GM23338 (cell line): ENCODE data around the gene HSP90AB1. TPM values are rescaled to one million over a fixed set of nuclear protein-coding genes. Genes with fewer than 3 reads are reported as not detected.

Source experiments
- ATAC-seq: fragments of 200-7000 bp; cut with Tn5 transposase; 3 replicates; pipeline ENCODE4 v1.9.1; 2020
- DNase-seq: peaks from one replicate; pipeline ENCODE4 v3.0.0-alpha.2; 2015; ENCODE audit warnings: low spot score
- H2AFZ ChIP-seq: fragments of 200-600 bp; sonication (generic); 2 replicates; pipeline ENCODE4 v1.8.0; 2016; ENCODE audit warnings: antibody characterized with exemption, mild to moderate bottlenecking, moderate library complexity
- H3F3A ChIP-seq: fragments of 200-600 bp; sonication (generic); replicated peaks from 2 replicates; pipeline ENCODE4 v1.8.0; 2017; ENCODE audit warnings: antibody characterized with exemption, mixed run types, low read depth
- H3K27ac ChIP-seq: fragments of 200-600 bp; sonication (generic); 2 replicates; pipeline ENCODE4 v1.6.1; 2016; ENCODE audit warnings: low read depth
- H3K27me3 ChIP-seq: fragments of 200-600 bp; sonication (generic); 2 replicates; pipeline ENCODE4 v1.8.0; 2016; ENCODE audit warnings: mild to moderate bottlenecking, mixed run types, moderate library complexity; ENCODE audit not compliant: insufficient read depth
- H3K36me3 ChIP-seq: fragments of 200-600 bp; sonication (generic); 2 replicates; pipeline ENCODE4 v1.8.0; 2016; ENCODE audit warnings: mild to moderate bottlenecking; ENCODE audit not compliant: insufficient read depth
- H3K4me1 ChIP-seq: fragments of 200-600 bp; sonication (generic); 2 replicates; pipeline ENCODE4 v1.8.0; 2016; ENCODE audit warnings: mild to moderate bottlenecking, moderate library complexity; ENCODE audit not compliant: insufficient read depth
- H3K4me2 ChIP-seq: fragments of 200-600 bp; sonication (generic); 2 replicates; pipeline ENCODE4 v1.7.1; 2017; ENCODE audit warnings: mixed run types
- H3K4me3 ChIP-seq: fragments of 200-600 bp; sonication (generic); 2 replicates; pipeline ENCODE4 v1.6.1; 2016; ENCODE audit warnings: mixed run types
- H3K79me2 ChIP-seq: fragments of 200-600 bp; sonication (generic); replicated peaks from 2 replicates; pipeline ENCODE4 v1.8.0; 2017; ENCODE audit warnings: mild to moderate bottlenecking; ENCODE audit not compliant: insufficient read depth
- H3K9me2 ChIP-seq: fragments of 200-600 bp; sonication (generic); 2 replicates; pipeline ENCODE4 v1.8.0; 2017; ENCODE audit not compliant: insufficient read depth
- H4K20me1 ChIP-seq: fragments of 200-600 bp; sonication (generic); replicated peaks from 2 replicates; pipeline ENCODE4 v1.8.0; 2017; ENCODE audit warnings: mild to moderate bottlenecking; ENCODE audit not compliant: insufficient read depth
- H3K27ac Mint-ChIP-seq: 2 replicates; pipeline ENCODE4 v1.8.0; 2020; ENCODE audit warnings: inconsistent platforms, mild to moderate bottlenecking, moderate library complexity, mixed read lengths
- H3K27me3 Mint-ChIP-seq: 3 replicates; pipeline ENCODE4 v1.8.0; 2022; ENCODE audit warnings: low read depth, mild to moderate bottlenecking, moderate library complexity, mixed read lengths, inconsistent platforms; ENCODE audit not compliant: insufficient read depth, poor library complexity
- H3K36me3 Mint-ChIP-seq: 3 replicates; pipeline ENCODE4 v1.8.0; 2021; ENCODE audit warnings: low read depth, mild to moderate bottlenecking, inconsistent platforms, moderate library complexity, mixed read lengths
- H3K4me1 Mint-ChIP-seq: 3 replicates; pipeline ENCODE4 v1.8.0; 2020; ENCODE audit warnings: mild to moderate bottlenecking, inconsistent platforms, mixed read lengths
- H3K4me3 Mint-ChIP-seq: 3 replicates; pipeline ENCODE4 v1.8.0; 2021; ENCODE audit warnings: moderate library complexity, mild to moderate bottlenecking, inconsistent platforms, mixed read lengths
- H3K9me3 Mint-ChIP-seq: 3 replicates; pipeline ENCODE4 v1.8.0; 2020; ENCODE audit warnings: moderate library complexity, mild to moderate bottlenecking, inconsistent platforms, mixed read lengths
- CREB1 ChIP-seq: fragments of 250-450 bp; sonication (Bioruptor Pico); IDR thresholded peaks from 2 replicates; pipeline ENCODE4 v1.5.0; 2020; ENCODE audit warnings: low read depth, mild to moderate bottlenecking, moderate library complexity
- CTCF ChIP-seq, 2 experiments: fragments of 200-600 bp in 1 of 2; sonication (generic) in 1 of 2; conservative IDR thresholded peaks; 2 replicates each; pipeline versions ENCODE4 v1.5.1 to v1.6.1; 2016 to 2017; ENCODE audit warnings: antibody characterized with exemption in 2 of 2, low read depth in 2 of 2, mild to moderate bottlenecking in 2 of 2, moderate library complexity in 1 of 2
- ETS1 ChIP-seq: IDR thresholded peaks from 2 replicates; pipeline ENCODE4 v1.6.1; 2016; ENCODE audit warnings: antibody characterized with exemption
- EZH2phosphoT487 ChIP-seq: fragments of 200-600 bp; sonication (generic); IDR thresholded peaks from one replicate; pipeline ENCODE4 v1.8.1; 2018; ENCODE audit warnings: antibody characterized with exemption; ENCODE audit not compliant: unreplicated experiment
- JUNB ChIP-seq: IDR thresholded peaks from one replicate; pipeline ENCODE4 v1.6.1; 2016; ENCODE audit warnings: antibody characterized with exemption; ENCODE audit not compliant: unreplicated experiment
- NANOG ChIP-seq: IDR thresholded peaks from 2 replicates; pipeline ENCODE4 v1.6.1; 2016; ENCODE audit warnings: antibody characterized with exemption, borderline replicate concordance
- REST ChIP-seq: IDR thresholded peaks from one replicate; pipeline ENCODE4 v1.6.1; 2018; ENCODE audit warnings: antibody characterized with exemption; ENCODE audit not compliant: unreplicated experiment
- STAT1 ChIP-seq: IDR thresholded peaks from one replicate; pipeline ENCODE4 v1.6.1; 2016; ENCODE audit warnings: antibody characterized with exemption; ENCODE audit not compliant: unreplicated experiment
- ZNF114 ChIP-seq: fragments of 250-450 bp; sonication (Bioruptor Pico); IDR thresholded peaks from 2 replicates; pipeline ENCODE4 v1.5.0; 2020; ENCODE audit warnings: mild to moderate bottlenecking, moderate library complexity
- ZNF331 ChIP-seq: fragments of 250-450 bp; sonication (Bioruptor Pico); IDR thresholded peaks from 2 replicates; pipeline ENCODE4 v1.5.0; 2020; ENCODE audit warnings: low read depth, mild to moderate bottlenecking, moderate library complexity
- polyA plus RNA-seq: library from polyadenylated mRNA; unstranded; fragments of >200 nt; fragmentation: Nextera tagmentation; extraction: Ambion mirVana; gene quantifications from 2 replicates; pipeline ENCODE4 v1.2.1, GENCODE V29; 2016
- total RNA-seq: library from RNA; depleted of rRNA; stranded (reverse); fragments of >200 nt; shearing (Covaris generic); gene quantifications from 2 replicates; pipeline ENCODE4 v1.2.3, GENCODE V29; 2014

HSP90AB1 gene
- total and polyA plus RNA-seq, 2 experiments from 2014 or later, result 1,425 to 2,361 TPM

GRCh38 chr6:44228433-44228832 lies 18.5 kb upstream of the HSP90AB1 start (continued):
- TF ChIP-seq REST, result no peak
- TF ChIP-seq ZNF114 (CRISPR knock-in tag), result no peak
- TF ChIP-seq CREB1 (CRISPR knock-in tag), result no peak
- TF ChIP-seq EZH2phosphoT487, result no peak
- no peak for TF ChIP-seq ZNF331

- no peaks in the 10 kb centered on the region for H3K27me3 ChIP-seq
- H3K36me3 ChIP-seq, result peaks cover 4% of the 10 kb centered on the region; the same call in 1 of the 2 replicates
- H3K4me2 ChIP-seq, result no peak overlapping the region
- H3K27ac Mint-ChIP-seq, result no peak overlapping the region
- no peak overlapping the region for H3K27ac ChIP-seq
- H3K9me3 Mint-ChIP-seq, result no peaks in the 10 kb centered on the region; the same call in 2 of the 3 replicates
- peaks cover 28% of the 10 kb centered on the region for H3K4me1 ChIP-seq
- H3K4me3 ChIP-seq, result no peak overlapping the region
- peaks cover 15% of the 10 kb centered on the region for H3F3A ChIP-seq
- no peak for DNase-seq
- H3K9me2 ChIP-seq, result no peaks in the 10 kb centered on the region
- H3K36me3 Mint-ChIP-seq, result peaks cover 69% of the 10 kb centered on the region
- TF ChIP-seq EZH2phosphoT487, result no peak
- no peak overlapping the region for H2AFZ ChIP-seq
- ATAC-seq, result no peak
- H3K27me3 Mint-ChIP-seq, result peaks cover 33% of the 10 kb centered on the region
- H4K20me1 ChIP-seq, result peaks cover 41% of the 10 kb centered on the region
- peaks cover 42% of the 10 kb centered on the region for H3K79me2 ChIP-seq
- H3K4me3 Mint-ChIP-seq, result no peak overlapping the region
- H3K4me1 Mint-ChIP-seq, result peaks cover 54% of the 10 kb centered on the region
Observed at GRCh38 chr6:44228836-44229235, 18.1 kb upstream of the HSP90AB1 start.

- Histone ChIP-seq H3K9me2 (no peaks in the 10 kb centered on the region), H3K79me2 (peaks cover 37% of the 10 kb centered on the region), H3K4me3 (no peak overlapping the region), H3K4me1 (peaks cover 30% of the 10 kb centered on the region), H2AFZ (no peak overlapping the region), H3K27me3 (no peaks in the 10 kb centered on the region), H3K4me2 (no peak overlapping the region), H4K20me1 (peaks cover 39% of the 10 kb centered on the region), H3K36me3 (peaks cover 4% of the 10 kb centered on the region; the same call in 1 of the 2 replicates), H3F3A (peaks cover 14% of the 10 kb centered on the region), H3K27ac (no peak overlapping the region)
- ATAC-seq (no peak), DNase-seq (no peak)
- Mint-ChIP-seq H3K9me3 (no peaks in the 10 kb centered on the region; the same call in 2 of the 3 replicates), H3K27ac (0 out of 2 replicates have a peak overlapping the region, but pooled peaks have one; percentile 62), H3K27me3 (peaks cover 27% of the 10 kb centered on the region), H3K36me3 (peaks cover 70% of the 10 kb centered on the region), H3K4me1 (peaks cover 57% of the 10 kb centered on the region), H3K4me3 (no peak overlapping the region)
- TF ChIP-seq ZNF114 (CRISPR knock-in tag), result no peak
- no peak for TF ChIP-seq ZNF331
- TF ChIP-seq REST, result no peak
- no peak for TF ChIP-seq JUNB
- TF ChIP-seq STAT1, result no peak
- TF ChIP-seq CTCF (conservative IDR thresholded peaks at IDR 0.05; ENCODE audit: low read depth in 2 of 2), result no peak
- TF ChIP-seq ETS1, result no peak
- no peak for TF ChIP-seq NANOG
Observed at GRCh38 chr6:44229376-44230033, 17.4 kb upstream of the HSP90AB1 start.
